Activated CD4-positive, alpha-beta T cell treated with anti-CD3 and anti-CD28 coated beads, Interleukin-2, amount 10 ng/mL, durations not matched to agents 7 days and 5 days (primary cell): Measurements from ENCODE around the gene CAPN5. TPM values are rescaled to one million over a fixed set of nuclear protein-coding genes. Genes with fewer than 3 reads are reported as not detected.

ENCODE experiments used
- CTCF ChIA-PET: fragments of 350-600 bp; sonication (Branson Sonifier 250); formaldehyde crosslinking; loops from one replicate; lab custom pipeline; 2021; ENCODE audit warnings: antibody characterized with exemption; lab: Charles Lee
- POLR2A ChIA-PET: fragments of 350-600 bp; sonication (Branson Sonifier 250); formaldehyde crosslinking; loops from one replicate; lab custom pipeline; 2021; ENCODE audit warnings: antibody characterized with exemption; lab: Charles Lee
- DNase-seq: peaks from one replicate; pipeline ENCODE4 v3.0.0-alpha.2; 2020
- H3K27ac Mint-ChIP-seq: one replicate; pipeline ENCODE4 v1.8.0; 2021; ENCODE audit warnings: mild to moderate bottlenecking, moderate library complexity, mixed read lengths
- H3K27me3 Mint-ChIP-seq: one replicate; pipeline ENCODE4 v1.8.0; 2021; ENCODE audit warnings: mixed read lengths
- H3K36me3 Mint-ChIP-seq: one replicate; pipeline ENCODE4 v1.8.0; 2021; ENCODE audit warnings: low read depth, mixed read lengths
- H3K4me1 Mint-ChIP-seq: one replicate; pipeline ENCODE4 v1.8.0; 2021; ENCODE audit warnings: mixed read lengths
- H3K4me3 Mint-ChIP-seq: one replicate; pipeline ENCODE4 v1.8.0; 2021; ENCODE audit warnings: mild to moderate bottlenecking, moderate library complexity, mixed read lengths
- H3K9me3 Mint-ChIP-seq: one replicate; pipeline ENCODE4 v1.8.0; 2021; ENCODE audit warnings: mixed read lengths
- total RNA-seq, 2 experiments: library from RNA; stranded (reverse); gene quantifications; one replicate each; pipeline ENCODE4 v1.2.3, GENCODE V29; 2021

CAPN5 gene
- total RNA-seq, 2 experiments from 2014 or later, result 0.81 to 0.89 TPM

- Mint-ChIP-seq H3K4me1 (no peaks in the 10 kb centered on the region), H3K27ac (no peak overlapping the region), H3K9me3 (no peaks in the 10 kb centered on the region), H3K36me3 (no peaks in the 10 kb centered on the region), H3K27me3 (no peaks in the 10 kb centered on the region), H3K4me3 (no peak overlapping the region)
- DNase-seq, result no peak
- ChIA-PET POLR2A (no interaction called here), CTCF (no interaction called here)
Observed at GRCh38 chr11:77173494-77173893, 106.7 kb downstream of the CAPN5 start.

GRCh38 chr11:77174559-77174958, 107.8 kb downstream of the CAPN5 start:
- DNase-seq, result no peak
- ChIA-PET CTCF (interaction anchor here (1.2 kb wide), 1 partner anchor 47 kb away, joined by 3 read pairs; no protein-coding TSS in a partner anchor), POLR2A (no interaction called here)
- H3K9me3 Mint-ChIP-seq, result no peaks in the 10 kb centered on the region
- no peaks in the 10 kb centered on the region for H3K27me3 Mint-ChIP-seq
- H3K27ac Mint-ChIP-seq, result no peak overlapping the region
- H3K4me3 Mint-ChIP-seq, result no peak overlapping the region
- no peaks in the 10 kb centered on the region for H3K36me3 Mint-ChIP-seq
- no peaks in the 10 kb centered on the region for H3K4me1 Mint-ChIP-seq

- no peaks in the 10 kb centered on the region for H3K36me3 Mint-ChIP-seq
- H3K4me3 Mint-ChIP-seq, result no peak overlapping the region
- H3K9me3 Mint-ChIP-seq, result no peaks in the 10 kb centered on the region
- H3K4me1 Mint-ChIP-seq, result no peaks in the 10 kb centered on the region
- ChIA-PET POLR2A (no interaction called here), CTCF (interaction anchor here (0.9 to 1.2 kb wide), 3 partner anchors 12 to 48 kb away, joined by 3 read pairs; no protein-coding TSS in a partner anchor)
- no peak overlapping the region for H3K27ac Mint-ChIP-seq
- DNase-seq, result no peak
- no peaks in the 10 kb centered on the region for H3K27me3 Mint-ChIP-seq
Observed at GRCh38 chr11:77175021-77175842, 108.5 kb downstream of the CAPN5 start.

Other genes starting within 250 kb of the CAPN5 start
- gene ACER3, start 206.1 kb upstream of the CAPN5 start, total RNA-seq, result 10 to 100 TPM; 10.7 to 12.5 TPM
- gene B3GNT6, start 32.6 kb upstream of the CAPN5 start, total RNA-seq, result not detected
- gene OMP, start 35.9 kb downstream of the CAPN5 start, total RNA-seq, result not detected
- under 1 TPM; 0.07 to 0.15 TPM for gene MYO7A, start 61.3 kb downstream of the CAPN5 start, total RNA-seq
- gene GDPD4, start 234.7 kb downstream of the CAPN5 start, total RNA-seq, result not detected